Measurements from ENCODE around the gene TPR.

The TPR gene

GRCh38 chr1:186391841-186392240 lies 16.8 kb upstream of the TPR start:
- H3K4me2 ChIP-seq (ENCODE audit: insufficient read depth, low read length, poor library complexity, severe bottlenecking): no peak overlapping the region
- no peaks in the 10 kb centered on the region for H3K79me1 ChIP-seq (ENCODE audit: low read depth, low read length)
- H3K4ac ChIP-seq (ENCODE audit: low read length): no peak overlapping the region
- no peak for DNase-seq (ENCODE audit: low spot score)
- no peaks in the 10 kb centered on the region for H3K27me3 ChIP-seq (ENCODE audit: control insufficient read depth in 3 of 3, insufficient read depth in 3 of 3, low read depth in 1 of 3, low read length in 3 of 3)
- WGBS, 2 donors (ENCODE audit: extremely low coverage in 2 of 2, insufficient read length in 2 of 2, insufficient replicate concordance in 1 of 2): no CpG with 5 or more reads among the region's 4 CpGs
- no peak overlapping the region for H2BK15ac ChIP-seq (ENCODE audit: low read length)
- H3K18ac ChIP-seq (ENCODE audit: low read length): no peak overlapping the region
- no peak overlapping the region for H2BK12ac ChIP-seq (ENCODE audit: low read length)
- H3K23ac ChIP-seq (ENCODE audit: low read depth, low read length, poor library complexity): no peak overlapping the region
- peaks cover 2 to 96% of the 10 kb centered on the region in 2 donors for H3K36me3 ChIP-seq (replicated peaks in 1 of 2; ENCODE audit: control insufficient read depth in 2 of 2, insufficient read depth in 2 of 2, low read length in 2 of 2)
- H2BK5ac ChIP-seq (ENCODE audit: low read length): no peak overlapping the region
- no peaks in the 10 kb centered on the region for H3K4me1 ChIP-seq (ENCODE audit: control insufficient read depth in 2 of 2, insufficient read depth in 1 of 2, low read depth in 1 of 2, low read length in 2 of 2)
- no peak overlapping the region for H3K9ac ChIP-seq (ENCODE audit: low read depth, low read length, poor library complexity)
- H3K9me3 ChIP-seq (replicated peaks in 1 of 2; ENCODE audit: control insufficient read depth in 2 of 2, insufficient read depth in 1 of 2, low read depth in 1 of 2, low read length in 2 of 2): no peaks in the 10 kb centered on the region
- no peak overlapping the region for H2AFZ ChIP-seq (ENCODE audit: low read length)
- H3K14ac ChIP-seq (ENCODE audit: low read length): no peak overlapping the region
- no peak overlapping the region for H2AK5ac ChIP-seq (ENCODE audit: low read depth, low read length)
- H4K91ac ChIP-seq (ENCODE audit: low read depth, low read length, poor library complexity): no peak overlapping the region
- no peak overlapping the region for H3K27ac ChIP-seq (replicated peaks; ENCODE audit: low read length)
- no peak overlapping the region for H4K8ac ChIP-seq (ENCODE audit: low read depth, low read length)
- no peak overlapping the region for H3K4me3 ChIP-seq (ENCODE audit: low read length in 2 of 2)
- H2BK120ac ChIP-seq (ENCODE audit: low read depth, low read length): no peak overlapping the region

GRCh38 chr1:186390925-186391324 lies 15.9 kb upstream of the TPR start:
- no peak overlapping the region for H3K4me2 ChIP-seq (ENCODE audit: insufficient read depth, low read length, poor library complexity, severe bottlenecking)
- no peaks in the 10 kb centered on the region for H3K27me3 ChIP-seq (ENCODE audit: control insufficient read depth in 3 of 3, insufficient read depth in 3 of 3, low read depth in 1 of 3, low read length in 3 of 3)
- no peak overlapping the region for H3K4ac ChIP-seq (ENCODE audit: low read length)
- H4K91ac ChIP-seq (ENCODE audit: low read depth, low read length, poor library complexity): no peak overlapping the region
- no peak overlapping the region for H3K27ac ChIP-seq (replicated peaks; ENCODE audit: low read length)
- H4K8ac ChIP-seq (ENCODE audit: low read depth, low read length): no peak overlapping the region
- H3K4me3 ChIP-seq (ENCODE audit: low read length in 2 of 2): no peak overlapping the region
- no peak overlapping the region for H3K18ac ChIP-seq (ENCODE audit: low read length)
- H3K79me1 ChIP-seq (ENCODE audit: low read depth, low read length): no peaks in the 10 kb centered on the region
- no peak overlapping the region for H2AFZ ChIP-seq (ENCODE audit: low read length)
- DNase-seq (ENCODE audit: low spot score): no peak
- no peak overlapping the region for H2BK120ac ChIP-seq (ENCODE audit: low read depth, low read length)
- no peak overlapping the region for H2BK15ac ChIP-seq (ENCODE audit: low read length)
- no peak overlapping the region for H3K9ac ChIP-seq (ENCODE audit: low read depth, low read length, poor library complexity)
- no peak overlapping the region for H2BK12ac ChIP-seq (ENCODE audit: low read length)
- H3K36me3 ChIP-seq (replicated peaks in 1 of 2; ENCODE audit: control insufficient read depth in 2 of 2, insufficient read depth in 2 of 2, low read length in 2 of 2): peaks cover 2 to 97% of the 10 kb centered on the region in 2 donors
- H3K23ac ChIP-seq (ENCODE audit: low read depth, low read length, poor library complexity): no peak overlapping the region
- H3K4me1 ChIP-seq (ENCODE audit: control insufficient read depth in 2 of 2, insufficient read depth in 1 of 2, low read depth in 1 of 2, low read length in 2 of 2): no peaks in the 10 kb centered on the region
- no CpG with 5 or more reads among the region's 1 CpG for WGBS, 2 donors (ENCODE audit: extremely low coverage in 2 of 2, insufficient read length in 2 of 2, insufficient replicate concordance in 1 of 2)
- H2AK5ac ChIP-seq (ENCODE audit: low read depth, low read length): no peak overlapping the region
- H2BK5ac ChIP-seq (ENCODE audit: low read length): no peak overlapping the region
- no peak overlapping the region for H3K14ac ChIP-seq (ENCODE audit: low read length)
- no peaks in the 10 kb centered on the region for H3K9me3 ChIP-seq (replicated peaks in 1 of 2; ENCODE audit: control insufficient read depth in 2 of 2, insufficient read depth in 1 of 2, low read depth in 1 of 2, low read length in 2 of 2)

DNA sequence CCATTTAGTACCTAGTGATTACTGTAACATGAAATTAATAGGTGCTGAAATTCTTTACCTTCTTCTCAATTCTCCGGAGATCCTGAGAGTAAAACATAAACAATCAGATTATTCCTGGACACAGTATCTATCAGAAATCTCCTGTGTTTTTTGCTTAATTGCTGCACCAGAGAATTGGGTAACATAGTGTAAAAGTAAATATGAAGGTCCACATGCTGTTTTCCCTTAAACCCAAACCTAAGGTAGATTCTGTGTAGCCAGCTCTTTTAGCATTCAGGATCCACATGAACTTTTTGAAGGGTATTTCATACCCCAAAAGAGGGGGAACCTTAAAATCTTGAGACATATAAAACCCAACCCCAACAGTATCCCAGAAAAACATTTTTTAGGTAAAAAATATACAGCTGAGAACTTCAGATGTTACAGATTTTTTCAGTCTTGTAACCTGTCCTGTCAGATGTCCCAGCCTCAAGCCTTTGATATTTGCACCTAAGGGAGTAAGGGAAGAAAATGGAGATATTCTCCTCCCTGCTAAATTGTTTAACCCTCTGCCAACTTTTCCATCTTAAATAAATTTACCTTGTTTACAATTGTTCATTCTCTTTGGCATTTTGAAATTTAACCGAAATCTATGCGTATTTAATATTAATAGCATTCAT lies 11.8 kb upstream of the TPR start:
- no peaks in the 10 kb centered on the region for H3K4me1 ChIP-seq (ENCODE audit: control insufficient read depth in 2 of 2, insufficient read depth in 1 of 2, low read depth in 1 of 2, low read length in 2 of 2)
- H4K91ac ChIP-seq (ENCODE audit: low read depth, low read length, poor library complexity): no peak overlapping the region
- H3K27ac ChIP-seq (replicated peaks; ENCODE audit: low read length): no peak overlapping the region
- no peak overlapping the region for H2AFZ ChIP-seq (ENCODE audit: low read length)
- H3K79me1 ChIP-seq (ENCODE audit: low read depth, low read length): no peaks in the 10 kb centered on the region
- no peak overlapping the region for H2BK5ac ChIP-seq (ENCODE audit: low read length)
- no peak overlapping the region for H3K23ac ChIP-seq (ENCODE audit: low read depth, low read length, poor library complexity)
- no peak overlapping the region for H3K4me3 ChIP-seq (ENCODE audit: low read length in 2 of 2)
- H3K9me3 ChIP-seq (replicated peaks in 1 of 2; ENCODE audit: control insufficient read depth in 2 of 2, insufficient read depth in 1 of 2, low read depth in 1 of 2, low read length in 2 of 2): no peaks in the 10 kb centered on the region
- no peak overlapping the region for H2AK5ac ChIP-seq (ENCODE audit: low read depth, low read length)
- no peak for DNase-seq (ENCODE audit: low spot score)
- H2BK15ac ChIP-seq (ENCODE audit: low read length): no peak overlapping the region
- no peak overlapping the region for H3K14ac ChIP-seq (ENCODE audit: low read length)
- H3K4ac ChIP-seq (ENCODE audit: low read length): no peak overlapping the region
- H2BK120ac ChIP-seq (ENCODE audit: low read depth, low read length): no peak overlapping the region
- H3K36me3 ChIP-seq (replicated peaks in 1 of 2; ENCODE audit: control insufficient read depth in 2 of 2, insufficient read depth in 2 of 2, low read length in 2 of 2): peaks cover 2 to 98% of the 10 kb centered on the region in 2 donors
- H4K8ac ChIP-seq (ENCODE audit: low read depth, low read length): no peak overlapping the region
- H2BK12ac ChIP-seq (ENCODE audit: low read length): no peak overlapping the region
- H3K4me2 ChIP-seq (ENCODE audit: insufficient read depth, low read length, poor library complexity, severe bottlenecking): no peak overlapping the region
- H3K27me3 ChIP-seq (ENCODE audit: control insufficient read depth in 3 of 3, insufficient read depth in 3 of 3, low read depth in 1 of 3, low read length in 3 of 3): no peaks in the 10 kb centered on the region
- no peak overlapping the region for H3K9ac ChIP-seq (ENCODE audit: low read depth, low read length, poor library complexity)
- WGBS, 2 donors (ENCODE audit: extremely low coverage in 2 of 2, insufficient read length in 2 of 2, insufficient replicate concordance in 1 of 2): no CpG with 5 or more reads among the region's 3 CpGs
- no peak overlapping the region for H3K18ac ChIP-seq (ENCODE audit: low read length)

GRCh38 chr1:186375929-186376319 lies 871 bp upstream of the TPR start:
- Histone ChIP-seq H3K27ac (replicated peaks; ENCODE audit: low read length) (peak overlapping the region; percentile 74), H3K4ac (ENCODE audit: low read length) (no peak overlapping the region), H3K14ac (ENCODE audit: low read length) (no peak overlapping the region), H4K8ac (ENCODE audit: low read depth, low read length) (no peak overlapping the region), H3K4me2 (ENCODE audit: insufficient read depth, low read length, poor library complexity, severe bottlenecking) (no peak overlapping the region), H2AK5ac (ENCODE audit: low read depth, low read length) (no peak overlapping the region), H2BK5ac (ENCODE audit: low read length) (peak overlapping the region; percentile 97), H2AFZ (ENCODE audit: low read length) (peak overlapping the region; percentile 87), H3K79me1 (ENCODE audit: low read depth, low read length) (peaks cover 2% of the 10 kb centered on the region), H3K36me3 (replicated peaks in 1 of 2; ENCODE audit: control insufficient read depth in 2 of 2, insufficient read depth in 2 of 2, low read length in 2 of 2) (peaks cover 3 to 56% of the 10 kb centered on the region in 2 donors), H2BK12ac (ENCODE audit: low read length) (no peak overlapping the region), H3K4me3 (ENCODE audit: low read length in 2 of 2) (peak overlapping the region; percentile 69 to 87), H3K4me1 (ENCODE audit: control insufficient read depth in 2 of 2, insufficient read depth in 1 of 2, low read depth in 1 of 2, low read length in 2 of 2) (peaks cover 1 to 7% of the 10 kb centered on the region in 2 donors), H3K9ac (ENCODE audit: low read depth, low read length, poor library complexity) (peak overlapping the region; percentile 82), H3K23ac (ENCODE audit: low read depth, low read length, poor library complexity) (no peak overlapping the region), H3K18ac (ENCODE audit: low read length) (no peak overlapping the region), H4K91ac (ENCODE audit: low read depth, low read length, poor library complexity) (no peak overlapping the region), H2BK15ac (ENCODE audit: low read length) (no peak overlapping the region), H3K27me3 (ENCODE audit: control insufficient read depth in 3 of 3, insufficient read depth in 3 of 3, low read depth in 1 of 3, low read length in 3 of 3) (no peaks in the 10 kb centered on the region), H2BK120ac (ENCODE audit: low read depth, low read length) (no peak overlapping the region), H3K9me3 (replicated peaks in 1 of 2; ENCODE audit: control insufficient read depth in 2 of 2, insufficient read depth in 1 of 2, low read depth in 1 of 2, low read length in 2 of 2) (no peaks in the 10 kb centered on the region)
- DNase-seq (ENCODE audit: low spot score): no peak
- no CpG with 5 or more reads among the region's 12 CpGs for whole genome bisulfite sequencing, 2 donors (ENCODE audit: extremely low coverage in 2 of 2, insufficient read length in 2 of 2, insufficient replicate concordance in 1 of 2)

Data from neuronal stem cell (in vitro differentiated cells).